NCI-H69 (cell line): ENCODE data around the gene SPDYE6.
"Not testable (repeated sequence)": the region's sequence is repeated elsewhere in the genome, so short reads cannot be mapped to it uniquely, and the experiment has no call there.

Source experiments
- DNase-seq: peaks from one replicate; lab custom pipeline; 2025; lab: John Stamatoyannopoulos, UW

Gene SPDYE6

GRCh38 chr7:102356344-102356743 is at the start of gene SPDYE6:
SPDYE6 (minus strand) TSS chr7:102356444; CDS start chr7:102356023, 421 bp downstream.
- DNase-seq = not testable (repeated sequence)

- DNase-seq = not testable (repeated sequence)
Observed at GRCh38 chr7:102404862-102405188, 48.6 kb upstream of the SPDYE6 start.

GRCh38 chr7:102404005-102404861 is 48.0 kb upstream of the SPDYE6 start:
- peak; percentile 64 for DNase-seq

GRCh38 chr7:102403563-102403962 is 47.3 kb upstream of the SPDYE6 start:
- no peak for DNase-seq

GRCh38 chr7:102400360-102400759 is 44.1 kb upstream of the SPDYE6 start:
- DNase-seq = no peak

GRCh38 chr7:102398543-102398942 is 42.3 kb upstream of the SPDYE6 start:
- DNase-seq = no peak

- no peak for DNase-seq
Observed at GRCh38 chr7:102396710-102397019, 40.4 kb upstream of the SPDYE6 start.

GRCh38 chr7:102395873-102396709 is 39.8 kb upstream of the SPDYE6 start, which contains the start of gene PRKRIP1:
PRKRIP1 (plus strand) TSS chr7:102396363; CDS start chr7:102396412, 49 bp downstream.
- DNase-seq = peak; percentile 98

GRCh38 chr7:102395592-102395872 is 39.3 kb upstream of the SPDYE6 start:
- DNase-seq = no peak

- DNase-seq = no peak
Observed at GRCh38 chr7:102393467-102393866, 37.2 kb upstream of the SPDYE6 start.

- DNase-seq = no peak
Observed at GRCh38 chr7:102392330-102392729, 36.1 kb upstream of the SPDYE6 start.

- DNase-seq = peak; percentile 86
Observed at GRCh38 chr7:102390697-102391484, 34.6 kb upstream of the SPDYE6 start.

- DNase-seq = no peak
Observed at GRCh38 chr7:102389810-102390209, 33.6 kb upstream of the SPDYE6 start.

- no peak for DNase-seq
Observed at GRCh38 chr7:102387064-102387463, 30.8 kb upstream of the SPDYE6 start.

- DNase-seq = not testable (repeated sequence)
Observed at GRCh38 chr7:102381696-102382425, 25.6 kb upstream of the SPDYE6 start.

- DNase-seq = not testable (repeated sequence)
Observed at GRCh38 chr7:102380837-102381236, 24.6 kb upstream of the SPDYE6 start.

GRCh38 chr7:102376964-102377466 is 20.8 kb upstream of the SPDYE6 start:
- no peak for DNase-seq

GRCh38 chr7:102372796-102373195 is 16.6 kb upstream of the SPDYE6 start:
- not testable (repeated sequence) for DNase-seq

GRCh38 chr7:102370038-102370437 is 13.8 kb upstream of the SPDYE6 start:
- not testable (repeated sequence) for DNase-seq

GRCh38 chr7:102365390-102365789 is 9.1 kb upstream of the SPDYE6 start:
- DNase-seq = not testable (repeated sequence)

- DNase-seq = not testable (repeated sequence)
Observed at GRCh38 chr7:102364394-102364886, 8.2 kb upstream of the SPDYE6 start.
